GM10248 (cell line): ENCODE results near the gene KCNQ1.
A peak's percentile ranks its signal among the peaks of the same experiment; 100 is the strongest.

ENCODE experiments used
- CTCF ChIA-PET: fragments of 300-600 bp; sonication (Branson Sonifier 250); formaldehyde crosslinking; extraction: SDS; loops from one replicate; lab custom pipeline; 2021; ENCODE audit warnings: antibody characterized with exemption; lab: Yijun Ruan, JAX
- POLR2A ChIA-PET: fragments of 350-650 bp; sonication (Branson Sonifier 250); formaldehyde crosslinking; extraction: SDS; loops from one replicate; lab custom pipeline; 2020; ENCODE audit warnings: antibody characterized with exemption; lab: Yijun Ruan, JAX
- DNase-seq: peaks from one replicate; pipeline ENCODE4 v3.0.0; 2012; ENCODE audit errors: extremely low spot score
- TF ChIP-seq, protein P1 (sequence below): IDR thresholded peaks from 2 replicates; pipeline ENCODE4 v1.5.1; 2012; ENCODE audit warnings: mild to moderate bottlenecking, low read depth; ENCODE audit errors: extremely low read depth, missing control alignments, control extremely low read depth

The KCNQ1 gene

DNA sequence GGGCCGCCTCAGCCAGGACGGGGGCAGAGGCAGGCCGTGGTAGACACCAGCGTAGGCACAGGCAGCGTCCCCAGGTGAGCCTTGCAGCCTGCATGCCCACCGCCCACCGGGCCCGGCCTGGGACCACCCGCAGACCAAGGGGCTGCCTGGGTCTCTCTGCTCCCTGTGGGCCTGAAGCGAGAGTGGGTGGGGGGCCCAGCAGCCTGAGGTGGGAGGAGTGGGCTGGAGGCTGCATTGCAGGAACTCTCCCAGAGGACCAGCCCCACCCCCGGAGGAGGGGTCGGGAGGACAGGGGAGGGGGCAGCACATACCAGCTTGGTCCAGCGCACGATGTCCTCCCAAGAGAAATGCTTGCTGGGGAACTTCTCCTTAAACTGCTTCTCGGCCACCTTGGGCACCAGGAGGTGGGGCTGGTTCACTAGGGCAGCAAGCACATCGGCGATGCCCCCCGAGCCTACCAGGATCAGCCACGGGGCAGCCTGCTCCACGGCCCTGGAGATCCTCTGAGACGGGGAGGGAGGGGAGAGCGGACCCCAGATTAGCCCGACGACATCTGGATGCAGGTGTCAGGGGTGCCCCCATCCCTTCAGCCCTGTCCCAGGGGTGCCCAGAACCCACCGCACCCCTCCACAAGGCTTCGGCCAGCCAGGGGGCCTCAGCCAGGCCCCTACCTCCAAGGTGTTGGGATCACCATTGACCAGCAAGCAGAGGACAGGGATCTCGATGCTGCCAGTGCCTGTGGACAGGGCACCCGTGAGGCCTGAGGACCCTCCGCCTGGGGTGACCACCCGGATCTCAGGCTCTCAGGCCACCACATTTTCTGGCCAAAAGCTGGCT is 26.7 kb upstream of the KCNQ1 start:
- ChIA-PET POLR2A (no interaction called here), CTCF (interaction anchor here (0.9 to 8.5 kb wide), 7 partner anchors 18 to 225 kb away, joined by 3 to 485 read pairs (median 16); partner anchors contain the start of genes C11orf21, TSPAN32 and TSSC4)
- TF ChIP-seq, protein P1, sequence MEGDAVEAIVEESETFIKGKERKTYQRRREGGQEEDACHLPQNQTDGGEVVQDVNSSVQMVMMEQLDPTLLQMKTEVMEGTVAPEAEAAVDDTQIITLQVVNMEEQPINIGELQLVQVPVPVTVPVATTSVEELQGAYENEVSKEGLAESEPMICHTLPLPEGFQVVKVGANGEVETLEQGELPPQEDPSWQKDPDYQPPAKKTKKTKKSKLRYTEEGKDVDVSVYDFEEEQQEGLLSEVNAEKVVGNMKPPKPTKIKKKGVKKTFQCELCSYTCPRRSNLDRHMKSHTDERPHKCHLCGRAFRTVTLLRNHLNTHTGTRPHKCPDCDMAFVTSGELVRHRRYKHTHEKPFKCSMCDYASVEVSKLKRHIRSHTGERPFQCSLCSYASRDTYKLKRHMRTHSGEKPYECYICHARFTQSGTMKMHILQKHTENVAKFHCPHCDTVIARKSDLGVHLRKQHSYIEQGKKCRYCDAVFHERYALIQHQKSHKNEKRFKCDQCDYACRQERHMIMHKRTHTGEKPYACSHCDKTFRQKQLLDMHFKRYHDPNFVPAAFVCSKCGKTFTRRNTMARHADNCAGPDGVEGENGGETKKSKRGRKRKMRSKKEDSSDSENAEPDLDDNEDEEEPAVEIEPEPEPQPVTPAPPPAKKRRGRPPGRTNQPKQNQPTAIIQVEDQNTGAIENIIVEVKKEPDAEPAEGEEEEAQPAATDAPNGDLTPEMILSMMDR: no peak
- DNase-seq: no peak

DNA sequence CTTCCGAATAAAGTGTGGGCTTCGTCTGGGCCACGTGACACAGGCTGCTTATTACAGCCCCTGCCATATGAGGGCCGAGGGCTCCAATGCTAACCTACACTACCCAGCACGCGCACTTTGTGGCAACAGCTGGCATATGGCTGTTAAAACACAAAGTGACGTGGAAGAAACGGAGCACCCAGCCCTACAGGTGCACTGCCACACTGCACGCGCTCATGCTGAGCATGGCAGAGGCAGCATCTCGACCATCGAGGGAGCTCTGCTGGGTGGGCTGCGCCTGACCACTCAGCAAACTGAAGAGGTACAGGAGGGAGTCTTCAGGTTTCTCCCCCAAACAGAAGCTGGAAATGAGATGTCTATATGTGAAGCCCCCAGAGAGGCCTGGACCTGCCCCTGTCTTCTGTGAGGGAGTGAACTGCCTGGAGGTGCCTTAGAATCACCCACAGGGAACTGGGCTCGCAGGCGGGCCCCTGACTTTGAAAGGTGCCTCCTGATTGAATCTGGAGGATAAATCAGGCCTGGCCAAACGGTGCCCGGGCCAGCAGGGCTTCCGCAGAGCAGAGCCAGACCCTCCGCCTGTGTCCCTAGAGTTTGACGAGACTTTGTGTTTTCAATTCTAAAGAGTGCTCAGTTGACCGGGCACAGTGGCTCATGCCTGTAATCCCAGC is 26.0 kb upstream of the KCNQ1 start:
- TF ChIP-seq, protein P1: no peak

DNA sequence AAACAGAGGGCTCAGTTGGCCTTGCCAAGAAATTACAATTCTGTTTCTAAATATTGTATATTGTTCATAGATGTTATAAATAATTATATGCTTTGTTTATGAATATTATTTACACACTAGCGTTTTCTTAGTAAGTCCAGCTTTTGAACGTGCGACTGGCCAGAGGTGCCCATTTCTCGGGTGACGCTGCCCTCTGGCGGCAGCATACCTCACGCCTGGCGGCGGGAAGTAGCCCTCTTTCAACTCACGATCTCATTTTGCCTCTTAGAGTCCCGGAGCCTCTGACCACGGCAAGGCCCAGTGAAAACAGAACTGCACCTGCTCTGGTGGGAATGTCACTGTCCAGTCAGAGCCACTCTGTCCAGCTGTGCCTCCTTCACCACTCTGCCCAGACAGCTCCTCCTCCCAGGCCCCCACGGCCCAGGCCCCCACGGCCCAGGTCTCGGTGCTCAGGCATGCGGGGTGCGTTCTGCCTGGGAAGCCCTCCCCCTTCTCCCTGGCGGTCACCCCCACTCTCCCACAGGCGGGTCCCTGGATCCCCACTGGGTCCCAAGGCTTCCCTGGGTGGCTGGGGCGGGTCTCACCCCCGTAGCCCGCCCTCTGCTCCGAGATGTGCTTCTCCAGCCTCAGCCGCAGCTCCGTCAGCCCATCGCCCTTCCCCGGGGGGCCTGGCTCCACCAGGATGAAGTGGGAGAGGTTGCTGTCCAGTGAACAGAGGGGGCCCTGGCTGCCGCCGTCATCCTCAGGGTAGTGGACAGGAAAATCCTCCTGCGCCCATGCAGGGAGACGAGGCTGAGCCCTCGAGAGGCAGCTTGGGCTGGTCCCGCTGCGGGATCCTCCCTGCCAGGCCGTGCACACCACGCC is 24.9 kb upstream of the KCNQ1 start:
- CTCF ChIA-PET: interaction anchor here (0.6 to 9.8 kb wide), 37 partner anchors 8 to 473 kb away, joined by 3 to 485 read pairs (median 4); partner anchors contain the start of genes C11orf21, TSPAN32 and TSSC4
- POLR2A ChIA-PET: interaction anchor here (0.7 kb wide), 1 partner anchor 118 kb away, joined by 4 read pairs; the partner anchor contains the start of genes C11orf21 and TSPAN32
- TF ChIP-seq, protein P1: peak; percentile 80
- peak; percentile 82 for DNase-seq

More for the DNA sequence above, 26.0 kb upstream of the KCNQ1 start:
- POLR2A ChIA-PET: no interaction called here
- DNase-seq: no peak
- CTCF ChIA-PET: interaction anchor here (0.7 to 9.8 kb wide), 21 partner anchors 9 to 232 kb away, joined by 3 to 485 read pairs (median 7); partner anchors contain the start of genes C11orf21, TSPAN32 and TSSC4

DNA sequence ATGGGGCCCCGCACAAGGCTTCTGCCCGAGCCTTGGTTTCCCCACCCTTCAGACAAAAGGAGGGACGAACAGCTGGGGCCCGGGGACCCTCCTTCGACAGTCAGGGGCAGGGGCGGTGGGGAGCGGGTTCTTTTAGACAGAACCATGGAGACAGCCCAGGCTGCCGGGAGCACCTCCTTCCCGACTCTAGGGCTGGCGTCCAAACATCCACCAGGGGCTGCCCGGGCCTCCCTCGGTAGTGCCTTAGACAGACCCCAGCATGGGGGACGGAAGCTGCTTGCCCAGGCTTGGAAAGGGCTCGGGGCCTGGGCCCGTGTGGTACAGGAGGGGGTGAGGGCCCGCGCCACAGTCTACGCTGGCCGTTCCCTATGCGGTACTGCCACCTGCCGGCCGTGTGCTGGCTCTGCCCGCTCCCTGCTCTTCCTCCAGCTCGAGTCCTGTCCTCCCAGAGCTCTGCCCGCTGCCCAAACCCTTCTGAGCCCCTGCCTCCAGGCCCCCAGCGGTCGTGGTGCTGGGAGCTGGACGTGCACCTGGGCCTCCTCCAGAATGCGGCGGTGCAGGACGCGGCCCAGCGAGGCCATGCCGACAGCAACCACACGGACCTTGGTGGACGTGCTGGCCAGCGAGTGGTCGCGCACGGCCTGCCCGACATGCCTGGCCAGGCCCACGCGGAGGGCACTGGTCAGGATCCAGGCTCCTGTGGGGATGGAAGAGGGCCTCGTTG is 24.1 kb upstream of the KCNQ1 start:
- ChIA-PET CTCF (interaction anchor here (0.6 to 9.8 kb wide), 37 partner anchors 8 to 719 kb away, joined by 3 to 485 read pairs (median 4); partner anchors contain the start of genes C11orf21, TSPAN32 and TSSC4), POLR2A (no interaction called here)
- DNase-seq: peak; percentile 92
- TF ChIP-seq, protein P1: peak; percentile 96

DNA sequence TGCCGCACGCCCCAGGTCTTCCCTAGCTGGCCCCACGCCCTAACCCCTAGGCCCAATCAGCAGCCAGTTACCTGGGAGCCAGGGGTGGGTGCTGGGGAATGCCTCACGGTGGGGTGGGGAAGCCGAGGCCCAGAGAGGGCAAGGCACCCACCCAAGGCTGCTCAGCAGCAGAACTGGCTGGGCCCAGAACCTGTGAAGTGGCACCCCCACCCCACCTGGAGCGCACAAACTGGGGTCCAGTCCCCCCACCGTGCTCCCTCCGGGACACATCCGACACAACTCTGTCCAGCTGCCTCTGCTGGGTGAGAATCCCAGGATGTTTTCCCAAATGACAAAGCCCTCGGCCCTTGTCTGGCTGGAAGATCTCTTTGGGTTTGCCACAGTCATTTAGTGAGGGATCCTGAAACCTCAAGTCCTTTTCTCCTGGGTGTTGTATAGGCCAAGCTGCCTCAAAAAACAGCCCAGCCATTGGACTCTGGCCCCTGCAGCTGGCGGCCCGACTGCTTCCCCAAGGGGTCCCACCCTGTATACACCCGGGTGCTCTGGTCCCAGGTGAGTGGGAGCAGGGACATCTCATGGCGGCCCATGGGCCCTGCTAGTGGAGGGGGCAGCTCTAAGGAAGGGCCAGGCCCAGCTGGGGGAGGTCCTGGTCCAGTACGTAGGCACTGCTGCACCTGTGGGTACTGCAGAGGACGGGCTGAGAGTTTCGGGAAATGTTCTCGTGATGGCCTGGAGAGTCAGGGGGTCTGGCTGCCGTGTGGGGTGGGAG is 23.4 kb upstream of the KCNQ1 start:
- no peak for DNase-seq
- CTCF ChIA-PET: interaction anchor here (0.6 to 9.8 kb wide), 28 partner anchors 10 to 718 kb away, joined by 3 to 485 read pairs (median 4); partner anchors contain the start of genes C11orf21, TSPAN32 and TSSC4
- TF ChIP-seq, protein P1: no peak
- POLR2A ChIA-PET: no interaction called here
